AG04449 (cell line): ENCODE measurements around the gene CALML6.

ENCODE experiments used
- CTCF ChIA-PET: fragments of 350-600 bp; formaldehyde crosslinking; extraction: SDS; loops from one replicate; lab custom pipeline; 2021; ENCODE audit warnings: antibody characterized with exemption; lab: Yijun Ruan, JAX
- POLR2A ChIA-PET: fragments of 400-600, 350-600 bp; formaldehyde crosslinking; extraction: SDS; loops from one replicate; lab custom pipeline; 2020; ENCODE audit warnings: antibody characterized with exemption, inconsistent platforms; lab: Yijun Ruan, JAX
- DNase-seq: peaks from one replicate; pipeline ENCODE4 v3.0.0-alpha.2; 2010; ENCODE audit warnings: low read depth, low spot score
- H3K4me3 ChIP-seq: 2 replicates; pipeline ENCODE4 v1.5.1; 2011; ENCODE audit warnings: low read depth, mild to moderate bottlenecking, control low read depth, low read length
- CTCF ChIP-seq: IDR thresholded peaks from one replicate; pipeline ENCODE4 v1.5.1; 2011; ENCODE audit warnings: mild to moderate bottlenecking, moderate library complexity, low read length, control low read depth, inconsistent platforms; ENCODE audit not compliant: insufficient read depth; ENCODE audit errors: missing control alignments

The CALML6 gene

GRCh38 chr1:1925437-1926345 is 10.6 kb downstream of the CALML6 start:
- POLR2A ChIA-PET: no interaction called here
- CTCF ChIA-PET: no interaction called here
- no peak overlapping the region for H3K4me3 ChIP-seq
- TF ChIP-seq CTCF: no peak
- no peak for DNase-seq

- no peak for TF ChIP-seq CTCF
- no peak for DNase-seq
- ChIA-PET CTCF (no interaction called here), POLR2A (no interaction called here)
- no peak overlapping the region for H3K4me3 ChIP-seq
Measured at GRCh38 chr1:1926346-1926811, 11.3 kb downstream of the CALML6 start.

- DNase-seq: no peak
- H3K4me3 ChIP-seq: no peak overlapping the region
- CTCF ChIA-PET: no interaction called here
- TF ChIP-seq CTCF: no peak
- POLR2A ChIA-PET: no interaction called here
Measured at GRCh38 chr1:1926886-1927660, 12.0 kb downstream of the CALML6 start.

- no peak for DNase-seq
- no peak for TF ChIP-seq CTCF
- CTCF ChIA-PET: no interaction called here
- H3K4me3 ChIP-seq: no peak overlapping the region
- POLR2A ChIA-PET: no interaction called here
Measured at GRCh38 chr1:1927751-1928150, 12.7 kb downstream of the CALML6 start.

- TF ChIP-seq CTCF: no peak
- no peak for DNase-seq
- CTCF ChIA-PET: interaction anchor here (1.3 kb wide), 1 partner anchor 116 kb away, joined by 3 read pairs; no protein-coding TSS in a partner anchor
- no peak overlapping the region for H3K4me3 ChIP-seq
- POLR2A ChIA-PET: no interaction called here
Measured at GRCh38 chr1:1928231-1929101, 13.4 kb downstream of the CALML6 start.
